Stimulated activated CD8-positive, alpha-beta memory T cell treated with anti-CD3 and anti-CD28 coated beads, Interleukin-15, amount 100 ng/mL, for 1 hour (primary cell): ENCODE results near the gene SLK.

Experiments
- DNase-seq: peaks from one replicate; pipeline ENCODE4 v3.0.0-alpha.2; 2020; ENCODE audit warnings: low read depth

The SLK gene

DNA sequence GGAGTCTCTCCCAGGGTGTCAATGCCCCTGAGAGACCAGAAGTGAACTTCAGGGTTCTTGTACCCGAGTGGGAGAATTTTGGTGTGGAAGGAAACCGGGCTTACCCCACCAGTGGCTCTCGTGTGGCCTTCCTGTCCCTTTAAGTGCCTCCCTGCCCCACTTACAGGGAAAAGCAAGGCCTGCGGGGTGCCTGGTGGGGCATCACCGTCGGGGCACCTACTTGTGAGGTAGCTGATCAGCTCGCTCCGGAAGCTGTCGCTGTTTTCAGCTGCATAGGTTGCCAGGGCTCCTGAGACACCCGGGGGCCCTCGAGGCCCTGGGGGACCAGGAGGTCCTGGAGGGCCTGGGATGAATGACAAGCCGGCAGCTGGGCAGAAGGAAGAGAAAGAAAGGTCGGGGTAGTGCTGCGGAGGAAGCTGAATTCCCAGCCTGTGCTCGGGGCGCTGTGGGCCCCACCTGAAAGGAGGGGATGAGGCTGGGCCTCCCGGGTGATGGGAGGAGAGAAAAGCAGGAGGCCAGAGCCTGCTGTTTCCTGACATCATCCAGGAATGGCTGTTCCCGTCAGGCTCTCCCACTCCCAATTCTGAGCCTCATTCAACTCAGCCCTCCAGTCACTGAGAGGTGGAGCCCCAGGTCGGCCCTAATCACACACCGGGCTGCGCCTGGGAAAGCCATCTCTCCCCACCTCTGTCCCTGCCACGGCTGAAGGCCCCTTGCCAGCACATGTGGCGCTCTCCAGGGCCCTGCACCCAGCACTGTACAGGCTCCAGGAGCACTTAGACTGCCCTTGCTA lies 67.7 kb downstream of the SLK start:
- DNase-seq, result no peak

DNA sequence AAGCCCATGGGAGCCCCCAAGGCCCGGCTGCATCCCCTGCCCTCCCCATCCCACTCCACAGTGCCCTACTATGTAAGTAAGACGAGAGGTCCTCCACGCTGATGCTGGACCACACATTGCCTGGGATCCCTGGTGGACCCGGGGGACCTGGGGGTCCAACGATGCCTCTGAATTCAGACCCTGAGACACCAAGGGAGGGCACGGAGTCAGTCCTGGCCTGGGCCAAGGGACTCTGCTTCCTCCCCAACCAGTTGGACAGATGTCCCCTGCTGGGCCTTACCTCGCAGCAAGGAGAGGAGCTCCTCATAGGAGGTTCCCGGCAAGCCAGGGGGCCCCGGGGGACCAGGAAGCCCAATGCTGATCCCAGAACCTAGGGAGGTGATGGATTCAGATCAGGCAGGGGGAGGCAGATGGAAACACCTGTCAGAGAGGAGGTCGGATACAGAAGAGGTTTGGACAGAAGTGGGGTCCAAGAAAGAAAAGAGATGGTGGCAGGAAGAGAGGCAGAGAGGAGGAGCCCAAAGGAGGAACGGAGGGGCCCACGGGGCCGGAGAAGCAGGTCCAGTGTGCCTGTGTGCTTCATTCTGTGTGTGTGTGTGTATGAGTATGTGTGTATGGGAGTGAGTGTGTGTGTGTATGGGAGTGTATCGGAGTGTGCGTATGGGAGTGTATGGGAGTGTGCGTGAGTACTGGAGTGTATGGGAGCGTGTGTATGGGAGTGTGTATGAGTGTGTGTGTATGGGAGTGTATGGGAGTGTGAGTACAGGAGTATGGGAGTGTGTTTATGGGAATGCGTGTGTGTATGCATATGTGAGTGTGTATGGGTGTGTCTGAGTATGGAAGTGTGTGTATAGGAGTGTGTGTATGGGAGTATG lies 68.5 kb downstream of the SLK start:
- DNase-seq, result no peak

DNA sequence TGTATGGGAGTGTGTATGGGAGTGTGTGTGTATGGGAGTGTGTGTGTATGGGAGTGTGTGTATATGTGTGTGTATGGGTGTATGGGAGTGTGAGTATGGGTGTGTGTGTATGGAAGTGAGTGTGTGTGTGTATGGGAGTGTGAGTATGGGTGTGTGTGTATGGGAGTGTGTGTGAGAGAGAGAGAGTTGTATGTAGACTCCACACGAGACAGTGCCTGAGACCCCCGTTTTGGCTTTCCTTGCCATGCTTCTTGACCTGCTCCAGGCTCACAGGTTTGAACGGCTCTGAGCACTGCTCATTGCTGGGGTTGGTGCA lies 69.1 kb downstream of the SLK start:
- no peak for DNase-seq

DNA sequence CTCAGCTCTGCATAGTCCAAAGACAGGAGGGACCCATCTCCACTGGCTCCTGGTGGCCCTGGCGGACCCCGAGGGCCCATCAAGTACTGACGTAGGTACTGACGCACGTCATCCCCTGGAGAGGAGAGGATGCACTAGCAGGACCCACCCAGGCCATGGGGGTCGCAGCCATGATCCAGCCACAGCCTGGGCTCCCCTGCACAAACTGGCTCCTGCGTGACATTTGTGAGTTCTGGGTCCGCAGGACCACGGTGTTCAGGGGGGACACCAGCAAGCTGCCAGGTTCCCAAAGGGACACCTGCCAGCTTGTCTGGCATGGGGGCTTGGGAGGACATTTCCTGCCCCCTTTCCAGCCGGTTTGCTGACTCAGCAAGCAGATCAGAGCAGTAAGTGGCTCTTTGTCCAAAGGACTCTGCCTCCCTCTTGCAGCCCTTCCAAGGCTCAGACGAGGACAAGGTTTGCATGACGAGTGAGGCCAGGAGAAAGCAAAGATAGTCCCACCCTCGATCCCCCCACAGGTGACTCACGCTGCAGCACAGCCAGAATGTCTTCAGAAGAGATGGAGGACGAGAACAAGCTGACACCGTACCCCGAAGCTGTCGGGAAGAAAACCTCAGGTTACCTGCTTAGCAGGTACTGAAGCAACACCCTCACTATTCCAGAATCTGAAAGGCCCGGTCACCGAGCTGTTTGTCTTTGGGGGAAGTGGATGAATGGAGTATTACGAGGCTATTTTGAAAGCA lies 69.7 kb downstream of the SLK start:
- no peak for DNase-seq

DNA sequence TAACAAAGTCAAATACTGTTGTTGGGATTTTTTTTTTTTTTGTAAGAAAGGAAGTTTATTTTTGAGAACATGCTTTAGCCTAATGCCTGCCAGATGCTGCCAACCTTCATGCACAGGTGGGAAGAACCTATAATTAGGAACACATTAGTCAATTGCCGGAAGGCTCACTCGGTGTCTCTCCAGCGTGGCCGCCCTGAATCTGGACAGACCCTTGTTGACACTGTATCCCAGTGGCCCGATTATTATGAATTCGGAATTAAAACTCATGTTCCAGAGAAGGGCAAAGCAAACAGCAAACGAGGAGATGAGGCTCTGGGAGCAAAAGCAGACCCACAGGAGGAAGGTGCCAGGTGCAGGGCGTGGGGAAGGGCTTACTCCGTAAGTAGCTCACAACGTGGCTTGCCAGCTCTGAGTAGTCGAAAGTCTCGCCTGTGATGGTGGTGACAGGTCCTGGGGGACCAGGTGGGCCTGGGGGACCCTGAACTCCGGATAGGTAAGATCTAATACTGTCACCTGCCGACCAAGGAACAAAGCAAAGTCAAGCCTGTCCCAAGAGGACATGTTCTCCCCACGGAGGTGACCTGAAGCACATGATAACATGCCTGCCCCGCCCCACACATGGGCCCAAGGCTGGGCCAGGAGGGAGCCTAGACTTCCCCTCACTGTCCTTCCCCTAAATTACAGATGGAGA lies 70.5 kb downstream of the SLK start:
- DNase-seq, result no peak

DNA sequence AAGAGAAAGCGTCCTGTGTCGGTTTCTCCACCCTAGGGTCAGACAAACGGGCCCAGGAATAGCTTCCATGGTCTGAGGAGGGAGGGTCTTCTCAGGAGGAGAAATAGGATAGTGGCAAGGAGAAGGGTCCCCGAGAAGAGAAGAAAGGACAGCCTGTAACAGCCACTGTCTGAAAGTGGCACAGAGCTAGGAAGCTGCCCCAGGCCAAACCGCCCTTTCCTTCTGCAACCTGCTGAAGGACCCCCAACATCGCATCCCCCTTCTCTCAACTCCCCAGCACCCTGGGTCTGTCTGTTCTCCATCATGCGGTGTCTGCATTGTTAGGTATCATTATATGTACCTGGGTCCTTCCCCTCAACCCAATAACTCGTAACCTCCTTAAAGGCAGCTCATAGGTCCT lies 71.6 kb downstream of the SLK start:
- no peak for DNase-seq

DNA sequence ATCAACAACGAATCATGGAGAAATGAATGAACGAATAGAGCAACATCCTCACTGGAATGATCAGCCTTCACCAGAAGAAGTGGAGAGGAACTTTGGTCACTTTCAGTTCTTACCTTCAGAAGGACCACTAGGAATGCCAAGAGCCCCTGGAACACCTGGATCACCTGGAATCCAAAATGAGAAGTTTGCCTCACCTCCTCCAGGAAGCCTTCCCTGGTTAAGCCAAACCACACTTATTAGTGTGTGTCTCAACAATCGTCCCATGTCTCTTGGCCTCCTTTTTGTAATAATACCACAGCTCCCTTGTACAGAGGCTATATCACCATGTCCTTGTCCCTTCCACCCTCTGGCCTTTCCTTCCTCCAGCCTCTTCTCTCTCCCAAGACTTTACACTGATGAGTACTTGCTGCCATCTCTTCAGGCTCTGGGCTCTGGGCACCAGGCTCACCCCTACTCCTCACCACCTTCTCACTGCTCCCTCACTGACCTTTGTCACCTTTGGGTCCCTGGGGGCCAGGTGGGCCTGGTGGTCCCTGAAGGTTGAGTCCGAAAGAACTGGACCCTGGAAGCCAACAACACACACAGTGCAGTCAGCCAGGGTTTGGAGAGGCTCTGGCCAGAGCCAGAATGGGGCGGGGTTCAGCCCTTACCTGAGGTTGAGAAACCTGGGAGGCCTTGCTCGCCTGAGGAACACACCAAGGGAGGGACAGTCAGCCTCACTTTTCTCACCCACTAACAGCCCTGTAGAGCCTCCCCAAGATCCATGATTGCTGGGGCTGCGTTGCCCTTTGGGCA lies 72.2 kb downstream of the SLK start:
- DNase-seq, result no peak

DNA sequence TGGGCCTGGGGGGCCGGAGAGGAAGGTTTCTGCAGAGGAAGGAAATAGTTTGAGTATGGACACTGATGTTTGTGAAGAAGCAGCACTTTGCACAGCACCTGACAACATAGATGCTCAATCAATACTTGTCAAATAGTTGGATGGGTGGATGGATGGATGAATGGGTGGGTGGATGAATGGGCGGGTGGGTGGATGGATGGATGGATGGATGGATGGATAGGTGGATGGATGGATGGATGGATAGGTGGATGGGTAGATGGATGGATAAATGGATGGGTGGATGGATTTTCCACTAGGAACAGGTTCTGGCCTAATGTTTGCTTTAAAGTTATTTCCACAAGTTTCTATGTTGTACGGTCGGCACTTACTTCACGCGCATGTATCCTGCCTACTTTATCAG lies 73.4 kb downstream of the SLK start:
- no peak for DNase-seq

DNA sequence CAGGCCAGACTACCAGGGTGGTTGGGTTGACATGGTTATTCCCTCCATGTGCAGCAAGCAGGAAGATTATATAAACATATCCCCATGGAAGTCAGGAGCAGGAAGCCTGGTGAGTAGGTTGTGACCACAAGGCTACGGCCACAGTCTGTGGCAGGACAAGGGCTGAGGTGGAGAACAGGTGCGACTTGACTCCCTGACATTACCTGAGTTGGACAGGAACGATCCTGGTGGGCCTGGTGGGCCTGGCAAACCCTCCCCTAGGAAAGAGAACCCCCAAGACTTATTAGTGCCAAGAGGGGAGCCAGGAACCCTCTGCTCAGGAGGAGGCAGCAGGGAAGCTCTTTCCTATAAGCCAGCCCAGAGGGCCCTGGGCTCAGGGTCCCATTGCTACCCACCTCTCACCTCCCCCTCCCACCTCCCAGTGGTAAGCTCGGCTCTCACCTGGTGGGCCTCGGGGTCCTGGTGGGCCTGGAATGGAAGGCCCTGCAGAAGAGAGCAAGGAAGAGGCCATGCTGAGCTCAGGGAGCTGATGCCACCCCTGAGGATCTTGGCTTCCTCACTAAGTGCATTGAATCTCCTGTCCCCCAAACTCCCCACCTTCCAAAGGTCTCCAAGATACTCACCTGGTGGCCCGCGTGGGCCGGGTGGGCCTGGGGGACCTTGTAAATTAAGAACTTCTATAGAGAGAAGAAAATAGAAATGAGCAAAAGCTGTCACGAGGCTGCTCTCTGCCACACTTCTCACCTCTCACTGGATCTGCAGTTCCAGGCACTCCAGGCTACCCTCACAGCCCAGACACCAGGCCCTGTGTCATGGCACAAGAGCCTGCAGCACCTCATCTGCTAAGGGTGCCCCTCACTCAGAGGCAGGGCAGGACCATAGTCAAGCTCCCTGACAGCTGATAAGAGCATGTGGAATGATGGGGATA lies 74.2 kb downstream of the SLK start:
- DNase-seq, result no peak

DNA sequence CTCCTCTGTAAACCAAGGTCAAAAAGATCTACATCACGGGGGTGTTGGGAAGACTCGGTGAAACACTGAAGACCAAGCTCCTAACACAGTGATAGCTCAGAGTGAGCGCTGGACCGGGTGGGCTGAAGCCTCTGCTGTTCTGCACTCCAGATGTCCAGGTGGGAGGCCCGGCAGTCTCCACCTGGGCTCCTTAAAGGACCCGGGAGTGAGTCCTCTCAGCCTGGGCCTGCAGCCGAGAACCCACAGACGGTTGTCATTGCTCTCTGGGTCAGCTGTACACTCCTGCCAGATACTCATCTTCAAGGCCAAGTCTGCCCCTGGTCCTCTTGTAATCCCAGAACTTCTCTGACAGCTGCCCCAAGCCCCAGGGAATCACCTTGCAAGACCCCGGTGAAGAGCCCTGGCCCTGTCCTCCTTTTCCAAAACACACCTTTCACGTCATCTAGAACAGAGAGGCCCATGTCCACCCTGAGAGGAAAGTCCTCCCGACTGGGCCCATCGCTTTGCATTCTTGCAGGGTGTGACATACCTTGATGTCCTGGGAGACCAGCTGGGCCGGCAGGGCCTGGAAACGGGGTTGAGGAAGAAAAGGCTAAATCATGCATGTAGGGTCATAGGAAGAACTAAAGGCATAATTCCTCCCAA lies 75.1 kb downstream of the SLK start:
- no peak for DNase-seq

DNA sequence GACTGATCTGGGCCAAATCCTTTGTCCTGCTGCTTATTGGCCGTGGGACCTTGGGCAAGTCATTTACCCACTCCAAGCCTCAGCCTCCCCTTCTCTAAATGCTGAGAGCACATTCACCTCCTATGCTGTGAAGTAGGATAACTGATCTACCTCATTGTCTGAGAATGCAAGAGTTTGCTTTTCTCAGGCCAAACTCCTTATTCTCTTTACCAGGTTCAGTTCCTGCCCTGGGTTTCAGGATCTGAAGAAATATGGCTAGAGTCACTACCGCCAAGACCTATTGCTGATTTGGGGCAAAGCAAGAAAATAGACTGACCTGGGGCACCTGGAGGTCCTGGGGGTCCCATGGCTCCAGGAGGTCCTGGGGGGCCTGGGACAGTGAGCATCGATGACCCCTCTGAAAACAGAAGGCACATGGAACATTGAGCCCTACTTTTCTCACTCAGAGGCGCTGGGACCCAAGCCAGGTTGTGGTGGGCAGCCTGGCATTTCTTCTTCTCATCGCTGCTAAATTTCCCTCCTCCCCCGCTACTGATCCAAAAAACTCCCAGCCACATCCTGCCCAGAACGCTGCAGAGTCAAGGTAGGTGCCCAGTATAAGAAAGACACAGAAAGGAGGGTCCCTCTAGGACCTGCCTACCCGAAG lies 76.4 kb downstream of the SLK start:
- DNase-seq, result no peak

DNA sequence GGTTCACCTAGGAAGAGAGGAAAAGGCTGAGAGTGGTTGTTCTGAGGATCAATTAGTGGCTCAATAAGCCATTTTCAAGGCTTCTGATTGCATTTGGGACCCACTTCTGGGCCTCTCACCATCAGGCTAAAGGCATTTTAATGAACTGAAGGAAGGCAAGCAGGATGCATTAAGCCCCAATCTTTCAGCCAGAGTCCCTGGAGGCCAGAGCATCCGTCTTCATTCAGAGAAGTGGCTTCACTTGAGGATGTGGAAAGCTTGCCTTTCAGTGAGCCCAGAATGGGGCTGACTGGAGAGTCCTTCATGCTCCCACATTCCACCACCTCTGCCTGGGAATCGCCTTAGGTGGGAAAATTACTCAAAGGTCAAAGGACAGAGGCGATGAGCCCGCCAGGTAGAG lies 76.9 kb downstream of the SLK start:
- no peak for DNase-seq

DNA sequence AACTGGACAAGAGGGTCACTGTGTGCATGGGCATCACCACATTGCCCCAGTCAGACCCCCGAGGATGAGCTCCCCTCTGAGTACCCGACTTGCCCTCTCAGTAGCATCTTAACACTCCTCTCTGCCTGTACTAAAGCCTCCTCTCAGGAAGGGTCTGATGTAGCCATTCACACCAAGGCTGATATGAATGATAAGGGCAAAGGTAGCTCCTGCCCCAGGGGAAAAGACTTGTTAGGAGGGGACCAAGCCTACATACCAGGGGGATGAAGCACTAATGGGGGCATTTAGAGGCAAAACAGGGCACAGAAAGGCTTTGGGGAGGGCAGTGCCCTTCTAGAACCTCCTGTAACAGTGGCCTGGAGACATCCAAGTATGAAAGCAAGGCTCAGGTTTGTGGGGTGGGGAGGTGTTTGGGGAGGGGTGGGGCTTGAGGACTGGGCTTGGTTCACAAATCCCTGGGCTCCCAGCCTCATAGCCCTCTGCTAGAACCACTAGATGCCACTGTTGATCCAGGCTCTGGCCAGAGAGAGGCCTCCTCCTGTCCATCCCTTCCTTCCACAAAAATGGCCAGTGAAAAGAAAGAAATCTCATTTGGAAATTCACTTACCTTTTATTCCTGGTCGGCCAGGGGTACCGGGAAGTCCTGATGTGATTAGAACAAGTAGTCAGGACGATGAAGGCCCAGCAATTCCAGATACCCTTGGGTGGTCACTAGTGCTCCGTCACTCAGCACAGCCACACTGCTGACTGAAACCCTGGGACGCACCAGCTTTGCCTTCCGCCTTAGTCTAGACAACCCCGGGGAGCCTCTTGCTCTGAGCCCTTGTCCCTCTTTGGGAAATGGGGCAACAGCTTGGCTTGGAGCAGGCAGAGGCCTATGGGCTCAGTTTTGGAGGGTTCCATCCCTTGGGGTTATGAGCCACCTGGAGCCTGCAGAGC lies 78.5 kb downstream of the SLK start:
- no peak for DNase-seq

DNA sequence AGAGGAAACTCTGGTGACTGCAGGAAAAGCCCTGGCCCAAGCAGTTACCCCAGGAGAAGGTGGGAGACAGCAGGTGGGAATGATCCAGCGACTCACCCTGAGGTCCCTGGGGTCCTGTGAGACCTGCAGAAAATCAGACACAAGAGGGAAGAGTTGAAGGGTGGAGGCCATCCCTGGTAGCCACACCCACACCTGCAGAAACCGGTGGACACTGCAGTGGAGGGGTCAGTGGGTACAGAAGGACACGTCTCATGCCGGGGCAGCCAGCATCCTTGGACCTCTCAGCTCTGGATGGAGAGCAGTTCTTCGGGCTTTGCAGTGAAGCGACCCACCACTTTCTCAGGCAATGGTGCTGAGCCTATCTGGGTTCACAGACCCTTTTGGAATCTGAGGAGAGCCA lies 79.7 kb downstream of the SLK start:
- DNase-seq, result no peak

DNA sequence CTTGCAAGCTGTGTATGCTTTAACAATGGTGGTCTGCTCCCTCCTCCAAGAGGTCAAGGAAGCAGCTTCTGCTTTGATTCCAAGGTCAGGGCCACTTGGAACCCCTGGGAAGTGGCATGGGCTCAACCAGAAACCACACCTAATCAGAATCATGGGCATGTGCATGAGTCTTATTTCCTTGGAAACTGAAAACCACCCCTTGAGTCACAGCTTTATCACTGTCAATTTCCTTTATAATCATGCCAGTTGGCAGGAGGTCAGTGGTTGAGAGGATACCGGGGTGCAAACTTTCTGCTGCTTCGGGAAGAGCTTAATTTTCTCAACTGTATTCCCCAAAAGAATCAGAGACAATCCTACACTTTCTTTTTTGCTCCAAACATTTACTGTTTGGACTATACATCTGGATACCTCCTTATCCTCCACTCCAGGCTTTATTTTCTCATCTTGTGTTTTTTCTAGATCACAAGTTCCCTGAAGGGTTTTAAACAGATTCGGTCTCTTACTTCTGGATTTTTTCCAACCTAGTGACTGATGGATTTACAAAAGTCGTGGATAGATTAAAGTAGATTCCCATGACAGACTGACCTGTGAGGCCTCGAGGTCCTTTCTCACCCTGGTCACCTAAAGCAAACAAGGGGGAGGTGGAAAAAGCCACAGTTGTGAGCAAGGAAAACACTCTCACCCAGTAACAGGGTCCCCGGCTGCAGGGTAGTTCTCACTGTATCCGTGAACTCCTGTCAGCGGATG lies 82.7 kb downstream of the SLK start:
- no peak for DNase-seq

DNA sequence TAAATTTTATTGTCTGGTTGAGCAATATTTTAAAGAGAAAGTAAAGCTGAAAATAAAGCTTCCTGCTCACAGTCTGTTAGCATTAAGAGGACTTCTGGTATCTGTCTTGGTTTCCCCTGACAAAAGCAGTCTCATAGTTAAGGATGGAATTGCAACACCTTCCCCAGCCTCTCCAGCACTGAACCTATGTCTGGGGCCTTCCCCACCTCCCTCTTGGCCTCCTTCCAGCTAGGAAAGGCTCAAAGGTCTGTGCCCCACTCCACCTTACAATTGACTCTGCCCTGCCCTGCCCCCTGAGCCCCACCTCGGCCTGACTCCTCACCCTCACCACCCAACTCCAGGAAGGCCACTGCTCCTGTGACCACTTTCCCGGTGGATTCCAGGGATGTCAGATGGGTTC lies 85.5 kb downstream of the SLK start:
- no peak for DNase-seq

DNA sequence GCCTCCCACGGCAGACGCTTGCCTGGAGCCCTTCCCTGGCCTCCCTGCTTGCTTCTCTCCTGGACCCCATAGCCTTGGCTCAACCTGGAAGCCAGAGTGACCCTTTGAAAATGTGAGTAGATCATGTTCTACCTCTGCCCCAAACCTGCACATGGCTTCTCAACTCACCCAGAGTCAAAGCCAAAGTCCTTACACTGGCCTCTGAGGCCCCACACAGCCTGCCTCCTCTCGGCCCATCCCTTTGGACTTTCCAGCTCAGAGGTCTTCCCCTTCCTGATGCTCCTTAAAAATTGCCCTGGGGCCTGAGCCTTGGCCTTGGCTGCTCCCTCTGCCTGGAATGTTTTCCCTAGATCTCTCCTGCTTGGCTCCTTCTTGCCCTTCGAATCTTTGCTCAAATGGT lies 86.3 kb downstream of the SLK start:
- no peak for DNase-seq

DNA sequence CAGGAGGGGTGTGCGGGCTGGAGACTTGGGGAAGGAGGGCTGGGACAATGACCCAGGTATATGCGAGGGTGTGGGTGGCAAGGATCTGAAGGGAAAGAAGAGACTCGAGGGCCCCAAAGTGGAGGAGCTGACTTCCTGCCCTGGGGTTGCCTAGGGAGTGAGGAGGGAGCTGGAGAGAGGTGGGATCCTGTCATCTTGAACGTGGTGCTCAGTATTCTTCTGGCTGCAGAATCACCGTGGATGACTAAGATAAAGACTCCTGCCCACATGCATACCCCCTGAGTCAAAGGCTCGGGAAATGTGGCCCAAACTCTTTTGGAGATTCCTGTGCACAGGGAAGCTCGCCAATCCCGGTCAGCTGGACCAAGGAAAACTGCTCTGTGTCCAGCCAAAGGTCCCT lies 87.5 kb downstream of the SLK start:
- DNase-seq, result no peak
